Keratinocyte (primary cell): ENCODE data around the gene FLYWCH1. TPM values are rescaled to one million over a fixed set of nuclear protein-coding genes. Genes with fewer than 3 reads are reported as not detected.
A peak's percentile ranks its signal among the peaks of the same experiment; 100 is the strongest.

Experiments
- DNase-seq: peaks from one replicate; pipeline ENCODE4 v3.0.0-alpha.2; 2011; ENCODE audit warnings: low read depth, missing footprints, low spot score
- FAIRE-seq: peaks from 2 replicates; lab custom pipeline; 2011; peaks lifted over from hg19 to GRCh38; lab: Jason Lieb, UNC
- H2AFZ ChIP-seq: 2 replicates; pipeline ENCODE4 v1.6.0; 2012; ENCODE audit warnings: low read length, control low read depth, inconsistent platforms; ENCODE audit not compliant: control insufficient read depth
- H3K27ac ChIP-seq: 2 replicates; pipeline ENCODE4 v1.5.1; 2011; ENCODE audit warnings: low read length; ENCODE audit not compliant: control insufficient read depth, insufficient read depth
- H3K27me3 ChIP-seq: 3 replicates; pipeline ENCODE4 v1.6.0; 2011; ENCODE audit warnings: low read length; ENCODE audit not compliant: control insufficient read depth, insufficient read depth; ENCODE audit errors: extremely low read depth
- H3K36me3 ChIP-seq, 2 experiments: 2 replicates in 1 of 2; 3 replicates in 1 of 2; pipeline ENCODE4 v1.5.1; 2011; ENCODE audit warnings: low read length in 2 of 2, mild to moderate bottlenecking in 1 of 2; ENCODE audit not compliant: control insufficient read depth in 2 of 2, insufficient read depth in 2 of 2; ENCODE audit errors: extremely low read depth in 1 of 2
- H3K4me1 ChIP-seq: 3 replicates; pipeline ENCODE4 v1.5.1; 2011; ENCODE audit warnings: low read length; ENCODE audit not compliant: control insufficient read depth, insufficient read depth; ENCODE audit errors: extremely low read depth
- H3K4me2 ChIP-seq: 3 replicates; pipeline ENCODE4 v1.6.0; 2011; ENCODE audit warnings: low read depth, low read length; ENCODE audit not compliant: control insufficient read depth, insufficient read depth; ENCODE audit errors: extremely low read depth
- H3K4me3 ChIP-seq, 3 experiments: fragments of 200-600 bp in 1 of 3; sonication (generic) in 1 of 3; 2 replicates in 2 of 3; 3 replicates in 1 of 3; pipeline ENCODE4 v1.5.1; 2011 to 2016; ENCODE audit warnings: low read length in 3 of 3, mild to moderate bottlenecking in 3 of 3, control low read depth in 2 of 3, inconsistent platforms in 1 of 3, low read depth in 1 of 3, mixed read lengths in 1 of 3, mixed run types in 1 of 3, moderate library complexity in 1 of 3; ENCODE audit not compliant: control insufficient read depth in 2 of 3, insufficient read depth in 2 of 3; ENCODE audit errors: extremely low read depth in 1 of 3
- H3K79me2 ChIP-seq: 2 replicates; pipeline ENCODE4 v1.6.0; 2012; ENCODE audit warnings: low read length; ENCODE audit not compliant: control insufficient read depth, insufficient read depth
- H3K9ac ChIP-seq: 3 replicates; pipeline ENCODE4 v1.6.0; 2011; ENCODE audit warnings: low read length; ENCODE audit not compliant: control insufficient read depth, insufficient read depth; ENCODE audit errors: extremely low read depth
- H3K9me1 ChIP-seq: 3 replicates; pipeline ENCODE4 v1.6.0; 2011; ENCODE audit warnings: low read length; ENCODE audit not compliant: control insufficient read depth, insufficient read depth; ENCODE audit errors: extremely low read depth
- H3K9me3 ChIP-seq: 2 replicates; pipeline ENCODE4 v1.5.1; 2012; ENCODE audit warnings: low read depth, low read length; ENCODE audit not compliant: control insufficient read depth
- H4K20me1 ChIP-seq: 3 replicates; pipeline ENCODE4 v1.6.0; 2011; ENCODE audit warnings: low read length; ENCODE audit not compliant: control insufficient read depth, insufficient read depth; ENCODE audit errors: extremely low read depth
- EZH2 ChIP-seq: IDR thresholded peaks from one replicate; pipeline ENCODE4 v1.6.1; 2012; ENCODE audit warnings: inconsistent platforms, mild to moderate bottlenecking, low read length, moderate library complexity
- dilution Hi-C: fragments of 300-500 bp; cut with MboI; formaldehyde crosslinking; loops from one replicate; pipeline ENCODE4 v1.7.0; 2020; ENCODE audit warnings: low sequenced_read_pairs; ENCODE audit not compliant: extremely low pct_ligation_motif_present
- polyA plus RNA-seq, 5 experiments: library from polyadenylated mRNA; depleted of rRNA in 3 of 5; stranded (reverse) in 3 of 5; stranded (forward) in 1 of 5; unstranded in 1 of 5; fragments of >200 nt; gene quantifications; 1 replicate in 1 of 5; 2 replicates in 3 of 5; 3 replicates in 1 of 5; pipeline versions ENCODE4 v1.2.1 to v1.2.3, GENCODE V29; 2011 to 2012; ENCODE audit warnings: missing spikeins in 2 of 5, low read depth in 1 of 5, low replicate concordance in 1 of 5
- TF ChIP-seq, protein P1 (sequence below), 3 experiments: IDR thresholded peaks in 1 of 3; conservative IDR thresholded peaks in 1 of 3; optimal IDR thresholded peaks in 1 of 3; 2 replicates in 2 of 3; 3 replicates in 1 of 3; pipeline versions ENCODE3 to v1.5.1; 2011; ENCODE audit warnings: low read length in 3 of 3, mild to moderate bottlenecking in 3 of 3, moderate library complexity in 2 of 3, control low read depth in 1 of 3, inconsistent platforms in 1 of 3; ENCODE audit not compliant: insufficient read depth in 2 of 3; ENCODE audit errors: extremely low read depth in 1 of 3

FLYWCH1 gene
- polyA plus RNA-seq, 1 donor (not counting 4 experiments of a cell fraction or from before 2014, with no cell fraction given), result 16.2 TPM

GRCh38 chr16:2960183-2961010 is 48.7 kb downstream of the FLYWCH1 start:
- H2AFZ ChIP-seq, result no peak overlapping the region

GRCh38 chr16:2962334-2963073 is 50.8 kb downstream of the FLYWCH1 start:
- Histone ChIP-seq H3K9me3 (no peaks in the 10 kb centered on the region), H3K4me3 (peak overlapping the region in 1 of 3 experiments; percentile 78), H3K79me2 (no peaks in the 10 kb centered on the region), H3K27ac (no peak overlapping the region), H3K36me3 (no peaks in the 10 kb centered on the region), H3K4me2 (peak overlapping the region; percentile 88), H3K9ac (peak overlapping the region; percentile 28), H3K27me3 (no peaks in the 10 kb centered on the region), H4K20me1 (no peaks in the 10 kb centered on the region), H3K4me1 (peaks cover 19% of the 10 kb centered on the region), H3K9me1 (no peaks in the 10 kb centered on the region), H2AFZ (no peak overlapping the region)
- DNase-seq, result no peak
- TF ChIP-seq, protein P1, sequence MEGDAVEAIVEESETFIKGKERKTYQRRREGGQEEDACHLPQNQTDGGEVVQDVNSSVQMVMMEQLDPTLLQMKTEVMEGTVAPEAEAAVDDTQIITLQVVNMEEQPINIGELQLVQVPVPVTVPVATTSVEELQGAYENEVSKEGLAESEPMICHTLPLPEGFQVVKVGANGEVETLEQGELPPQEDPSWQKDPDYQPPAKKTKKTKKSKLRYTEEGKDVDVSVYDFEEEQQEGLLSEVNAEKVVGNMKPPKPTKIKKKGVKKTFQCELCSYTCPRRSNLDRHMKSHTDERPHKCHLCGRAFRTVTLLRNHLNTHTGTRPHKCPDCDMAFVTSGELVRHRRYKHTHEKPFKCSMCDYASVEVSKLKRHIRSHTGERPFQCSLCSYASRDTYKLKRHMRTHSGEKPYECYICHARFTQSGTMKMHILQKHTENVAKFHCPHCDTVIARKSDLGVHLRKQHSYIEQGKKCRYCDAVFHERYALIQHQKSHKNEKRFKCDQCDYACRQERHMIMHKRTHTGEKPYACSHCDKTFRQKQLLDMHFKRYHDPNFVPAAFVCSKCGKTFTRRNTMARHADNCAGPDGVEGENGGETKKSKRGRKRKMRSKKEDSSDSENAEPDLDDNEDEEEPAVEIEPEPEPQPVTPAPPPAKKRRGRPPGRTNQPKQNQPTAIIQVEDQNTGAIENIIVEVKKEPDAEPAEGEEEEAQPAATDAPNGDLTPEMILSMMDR (optimal IDR thresholded peaks at IDR 0.05 in 1 of 3, IDR thresholded peaks at IDR 0.05 in 1 of 3, conservative IDR thresholded peaks at IDR 0.05 in 1 of 3; ENCODE audit: extremely low read depth in 1 of 3, insufficient read depth in 2 of 3, low read length in 3 of 3), result no peak
- no peak for TF ChIP-seq EZH2
- dilution Hi-C loops, result no loop called here
- FAIRE-seq, result no peak

More at GRCh38 chr16:2960183-2961010, 48.7 kb downstream of the FLYWCH1 start:
- Histone ChIP-seq H3K9ac (no peak overlapping the region), H4K20me1 (no peaks in the 10 kb centered on the region), H3K9me1 (no peaks in the 10 kb centered on the region), H3K27me3 (peaks cover 2% of the 10 kb centered on the region), H3K79me2 (no peaks in the 10 kb centered on the region), H3K4me3 (no peak overlapping the region), H3K36me3 (no peaks in the 10 kb centered on the region), H3K4me2 (no peak overlapping the region), H3K4me1 (peaks cover 20% of the 10 kb centered on the region), H3K9me3 (no peaks in the 10 kb centered on the region), H3K27ac (no peak overlapping the region)
- DNase-seq, result no peak
- dilution Hi-C loops, result no loop called here
- TF ChIP-seq, protein P1 (optimal IDR thresholded peaks at IDR 0.05 in 1 of 3, IDR thresholded peaks at IDR 0.05 in 1 of 3, conservative IDR thresholded peaks at IDR 0.05 in 1 of 3; ENCODE audit: extremely low read depth in 1 of 3, insufficient read depth in 2 of 3, low read length in 3 of 3), result no peak
- no peak for TF ChIP-seq EZH2
- FAIRE-seq, result no peak
